ENCODE measurements around the gene RPS4Y2. TPM values are rescaled to one million over a fixed set of nuclear protein-coding genes. Genes with fewer than 3 reads are reported as not detected.

Gene RPS4Y2
- not detected for total RNA-seq
- long read RNA-seq, donor 1: 0 reads
- long read RNA-seq, donor 2: 0 reads

DNA sequence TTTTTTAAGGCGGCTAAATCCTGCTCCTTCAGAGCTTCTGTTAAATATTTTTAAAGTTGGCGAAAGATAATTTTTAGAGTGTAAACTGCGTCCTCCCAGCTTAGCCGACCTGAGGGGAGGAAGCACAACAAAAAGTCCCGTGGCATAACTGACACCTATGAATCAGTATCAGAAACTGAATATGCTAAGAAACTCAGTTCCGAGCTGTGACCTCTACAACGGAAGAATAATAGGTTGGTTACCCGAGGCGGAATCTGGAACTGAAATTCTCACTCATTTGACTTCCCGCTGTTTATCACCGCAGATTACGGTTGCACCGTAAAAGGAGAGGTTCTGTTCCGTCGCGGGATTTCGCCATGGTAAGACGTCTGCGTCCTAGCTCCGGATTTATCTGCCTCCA is at the start of gene RPS4Y2:
Gene RPS4Y2, plus strand, starts transcription at position 301 of the 400 bp plus-strand sequence. Its CDS starts 56 bp downstream, at position 357.
- intact Hi-C loops (cut with DNase I): no loop called here

DNA sequence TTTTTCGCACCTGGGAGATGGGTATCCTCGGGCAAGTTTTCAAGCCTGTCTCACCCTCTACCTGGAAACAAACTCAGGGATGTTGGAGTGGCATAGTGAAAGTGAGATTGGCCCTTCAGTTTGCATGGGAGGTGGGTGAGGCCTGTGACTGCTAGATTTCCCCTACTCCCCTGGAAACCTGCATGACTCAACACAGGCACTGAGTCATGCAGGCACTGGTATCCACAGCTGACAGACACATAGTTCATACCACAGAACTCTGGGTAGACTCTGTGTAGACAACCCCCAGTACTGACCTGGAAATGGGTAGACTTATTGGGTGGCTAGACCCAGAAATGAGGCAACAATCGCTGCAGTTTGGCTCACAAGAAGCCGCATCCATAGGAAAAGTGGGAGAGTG is 41.5 kb upstream of the RPS4Y2 start:
- DNase-seq (ENCODE audit: low spot score): no peak
- intact Hi-C loops (cut with DNase I): no loop called here

More for the DNA sequence above, at the start of gene RPS4Y2:
- DNase-seq (ENCODE audit: low spot score): no peak

DNA sequence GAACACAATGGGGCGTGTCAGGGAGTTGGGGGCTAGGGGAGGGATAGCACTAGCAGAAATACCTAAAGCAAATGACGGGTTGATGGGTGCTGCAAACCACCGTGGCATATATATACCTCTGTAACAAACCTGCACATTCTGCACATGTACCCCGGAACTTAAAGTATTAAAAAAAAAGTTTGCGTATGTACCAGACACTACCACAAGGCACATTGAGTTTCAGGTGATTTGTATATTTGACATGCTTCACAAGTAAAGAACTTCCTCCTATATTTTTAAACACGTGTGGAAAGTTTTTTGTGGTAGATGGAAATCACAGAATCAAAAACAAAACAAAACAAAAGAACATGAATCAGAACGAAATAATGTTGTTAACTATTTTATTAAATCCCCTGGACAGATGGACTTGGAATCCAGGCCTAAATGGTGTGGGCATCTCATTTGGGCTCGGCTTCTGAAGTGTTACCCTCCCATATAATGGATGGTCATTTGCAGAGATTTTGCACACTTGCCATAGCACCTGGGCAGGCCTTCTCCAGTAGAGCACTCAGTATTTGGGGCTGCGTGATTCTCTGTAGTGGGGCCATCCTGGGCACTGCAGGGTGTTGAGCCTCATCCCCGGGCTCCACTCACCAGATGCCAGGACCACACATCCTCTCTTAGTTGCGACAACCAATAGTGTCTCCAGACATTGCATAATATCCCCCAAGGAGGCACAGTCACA is 29.6 kb upstream of the RPS4Y2 start:
- no peak for DNase-seq (ENCODE audit: low spot score)
- intact Hi-C loops (cut with DNase I): no loop called here

DNA sequence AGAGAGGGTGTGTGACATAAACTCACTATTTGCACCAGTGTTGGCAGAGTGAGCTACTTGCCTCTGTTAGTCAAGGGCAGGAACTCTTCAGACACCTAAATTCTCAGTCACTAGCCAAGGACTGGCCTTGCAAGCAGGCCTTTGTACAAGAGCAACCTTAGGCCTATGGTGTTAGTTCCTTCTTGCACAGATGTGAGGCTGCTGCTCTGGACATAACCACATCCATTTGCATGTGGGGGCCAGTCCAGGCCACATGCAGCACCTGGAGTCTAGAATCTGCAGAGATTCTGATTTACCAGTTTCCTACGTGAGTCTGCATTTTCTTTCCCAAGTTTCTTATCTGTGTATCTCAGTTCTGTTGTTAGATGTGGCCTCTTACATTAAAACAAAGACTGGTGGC is 20.7 kb upstream of the RPS4Y2 start:
- DNase-seq (ENCODE audit: low spot score): no peak
- intact Hi-C loops (cut with DNase I): no loop called here

DNA sequence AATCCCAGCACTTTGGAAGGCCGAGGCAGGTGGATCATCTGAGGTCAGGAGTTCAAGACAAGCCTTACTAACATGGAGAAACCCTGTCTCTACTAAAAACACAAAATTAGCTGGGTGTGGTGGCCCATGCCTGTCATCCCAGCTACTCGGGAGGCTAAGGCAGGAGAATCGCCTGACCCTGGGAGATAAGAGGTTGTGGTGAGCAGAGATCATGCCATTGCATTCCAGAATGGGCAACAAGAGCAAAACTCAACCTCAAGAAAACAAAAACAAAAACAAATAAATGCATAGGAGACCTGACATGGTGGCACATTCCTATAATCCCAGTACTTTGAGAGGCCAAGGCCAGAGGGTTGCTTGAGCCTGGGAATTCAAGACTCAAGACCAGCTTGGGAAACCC is 16.1 kb upstream of the RPS4Y2 start:
- no peak for DNase-seq (ENCODE audit: low spot score)

DNA sequence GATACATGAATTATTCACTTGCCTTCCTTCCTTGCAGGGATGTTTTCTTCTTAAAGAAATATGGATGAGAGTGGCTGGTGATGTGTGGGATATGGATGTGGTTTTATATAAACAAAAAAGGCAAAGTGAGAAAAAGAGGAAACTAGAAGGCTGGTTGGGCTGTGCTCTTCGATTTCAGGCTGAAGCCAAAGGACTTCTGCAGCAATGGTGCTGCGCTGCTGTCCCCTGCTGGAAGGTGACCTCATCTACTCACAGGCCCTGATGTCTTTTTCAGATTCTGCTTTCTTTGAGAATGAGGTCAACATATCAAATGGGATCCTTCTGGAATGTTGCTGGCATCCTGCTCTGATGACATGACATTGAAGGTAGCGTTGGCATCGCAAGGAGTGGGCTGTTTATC is 15.3 kb upstream of the RPS4Y2 start:
- DNase-seq (ENCODE audit: low spot score): no peak
- intact Hi-C loops (cut with DNase I): no loop called here

More for the DNA sequence above, 16.1 kb upstream of the RPS4Y2 start:
- intact Hi-C loops (cut with DNase I): no loop called here

DNA sequence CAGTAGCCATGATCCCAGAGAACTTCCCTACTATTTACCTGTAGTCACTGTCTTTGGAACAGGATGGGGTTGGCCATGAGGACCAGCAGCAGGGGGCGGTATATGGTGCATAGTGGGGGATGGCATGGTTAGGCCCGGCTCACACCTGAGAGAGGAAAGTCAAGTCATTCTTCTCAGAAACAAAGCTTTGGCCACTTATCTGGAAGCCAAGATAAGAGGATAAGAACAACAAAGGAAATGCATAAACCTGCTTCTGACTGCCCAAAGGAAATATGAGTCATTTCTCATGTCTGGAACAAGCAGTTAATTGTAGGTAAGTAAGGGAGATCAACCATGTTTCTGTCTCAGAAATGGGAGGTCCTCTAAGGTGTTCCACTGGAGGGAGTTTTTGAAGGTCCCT is 10.8 kb upstream of the RPS4Y2 start:
- no peak for DNase-seq (ENCODE audit: low spot score)
- intact Hi-C loops (cut with DNase I): no loop called here

DNA sequence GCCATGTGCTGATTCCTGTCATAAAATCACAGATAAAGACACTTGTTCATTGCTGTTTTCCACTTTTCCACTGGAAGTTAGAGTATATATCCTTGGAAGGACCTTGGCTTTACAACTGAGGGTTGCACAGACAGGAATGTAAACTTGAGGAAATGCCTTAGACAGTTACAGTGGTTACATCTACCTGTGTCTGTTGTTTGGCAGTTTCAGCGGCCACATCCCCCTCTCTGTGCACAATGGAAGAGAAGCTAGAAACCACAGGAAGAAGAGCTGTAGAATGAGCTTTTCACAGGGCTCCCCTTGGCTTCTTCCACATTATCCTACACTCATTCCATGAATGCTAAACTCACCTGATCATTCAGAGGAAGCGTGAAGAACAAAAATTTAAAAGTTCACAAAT is 9.0 kb upstream of the RPS4Y2 start:
- intact Hi-C loops (cut with DNase I): no loop called here
- no peak for DNase-seq (ENCODE audit: low spot score)

DNA sequence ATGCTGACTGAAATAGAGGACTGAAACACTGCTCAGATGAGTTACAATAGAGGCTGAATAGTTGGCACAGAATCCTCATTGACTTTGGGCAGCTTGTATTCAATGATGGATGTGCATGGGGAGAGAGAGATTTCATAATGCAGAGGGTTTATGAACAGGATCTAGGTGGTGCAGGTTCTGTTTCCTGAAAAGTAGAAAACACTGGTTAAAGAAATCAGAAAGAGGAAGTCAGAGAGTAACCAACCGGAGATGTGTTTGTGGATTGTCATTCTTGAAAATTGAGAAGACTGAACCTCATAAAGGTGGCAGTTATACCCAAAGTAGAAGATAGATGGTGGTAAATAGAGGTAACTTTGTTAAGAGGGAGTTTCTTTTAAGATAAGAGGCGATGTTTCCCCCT is 8.0 kb downstream of the RPS4Y2 start:
- intact Hi-C loops (cut with DNase I): no loop called here
- DNase-seq (ENCODE audit: low spot score): no peak

DNA sequence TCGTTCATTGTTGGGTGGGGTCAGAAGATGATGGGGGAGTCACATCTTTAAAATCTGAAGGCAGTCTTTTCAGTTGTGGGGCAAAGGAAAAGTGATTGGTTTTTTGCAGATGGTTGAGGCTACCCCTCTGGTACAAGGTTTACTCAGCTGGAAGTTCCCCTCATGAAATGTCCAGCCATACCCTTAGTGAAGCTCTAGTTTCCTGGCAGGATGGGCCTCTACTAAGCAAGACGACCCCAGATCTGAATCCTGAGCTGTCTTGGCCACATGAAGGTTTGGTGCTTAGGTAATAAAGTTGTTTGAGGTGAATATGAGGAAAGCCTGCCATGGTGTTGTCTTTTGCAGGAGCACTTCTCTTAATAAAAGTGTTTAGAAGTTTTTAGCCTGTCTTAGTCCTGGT is 9.2 kb downstream of the RPS4Y2 start:
- intact Hi-C loops (cut with DNase I): no loop called here
- DNase-seq (ENCODE audit: low spot score): no peak

DNA sequence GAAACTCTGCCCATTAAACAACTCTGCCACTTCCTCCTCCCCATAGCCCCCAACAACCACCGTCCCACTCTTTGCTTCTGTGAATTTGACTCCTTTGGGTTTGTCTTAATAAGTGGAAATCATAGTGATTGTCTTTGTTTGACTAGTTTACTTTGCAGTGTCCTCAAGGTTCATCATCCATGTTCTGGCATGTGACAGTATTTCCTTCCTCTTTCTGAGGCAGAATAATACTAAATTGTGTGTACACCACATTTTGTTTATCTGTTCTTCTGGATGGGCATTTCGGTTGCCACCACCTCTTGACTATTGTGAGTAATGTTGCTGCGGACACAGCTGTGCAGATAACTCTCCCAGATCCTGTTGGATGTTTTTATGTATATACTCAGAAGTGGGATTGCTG is 14.8 kb downstream of the RPS4Y2 start:
- no peak for DNase-seq (ENCODE audit: low spot score)
- intact Hi-C loops (cut with DNase I): no loop called here

DNA sequence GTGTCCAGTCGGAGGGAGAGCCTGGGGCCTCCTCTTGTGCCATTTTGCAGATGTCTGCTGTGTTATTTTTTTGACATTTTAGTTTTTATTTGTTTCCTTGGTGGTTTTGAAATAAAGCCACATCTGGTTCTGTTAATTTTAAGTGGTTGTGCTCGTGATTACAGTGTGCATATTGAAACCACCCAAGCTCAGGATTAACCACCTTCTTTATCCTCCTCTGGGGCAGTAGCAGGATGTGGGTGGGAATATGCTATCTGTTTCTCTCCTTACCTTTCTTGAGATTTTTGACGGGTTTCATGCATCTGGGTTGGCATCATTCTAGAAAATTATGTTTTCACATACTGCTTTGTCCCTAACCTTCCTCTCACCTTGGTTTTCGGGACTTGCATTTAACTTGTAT is 20.2 kb downstream of the RPS4Y2 start:
- intact Hi-C loops (cut with DNase I): no loop called here
- no peak for DNase-seq (ENCODE audit: low spot score)

DNA sequence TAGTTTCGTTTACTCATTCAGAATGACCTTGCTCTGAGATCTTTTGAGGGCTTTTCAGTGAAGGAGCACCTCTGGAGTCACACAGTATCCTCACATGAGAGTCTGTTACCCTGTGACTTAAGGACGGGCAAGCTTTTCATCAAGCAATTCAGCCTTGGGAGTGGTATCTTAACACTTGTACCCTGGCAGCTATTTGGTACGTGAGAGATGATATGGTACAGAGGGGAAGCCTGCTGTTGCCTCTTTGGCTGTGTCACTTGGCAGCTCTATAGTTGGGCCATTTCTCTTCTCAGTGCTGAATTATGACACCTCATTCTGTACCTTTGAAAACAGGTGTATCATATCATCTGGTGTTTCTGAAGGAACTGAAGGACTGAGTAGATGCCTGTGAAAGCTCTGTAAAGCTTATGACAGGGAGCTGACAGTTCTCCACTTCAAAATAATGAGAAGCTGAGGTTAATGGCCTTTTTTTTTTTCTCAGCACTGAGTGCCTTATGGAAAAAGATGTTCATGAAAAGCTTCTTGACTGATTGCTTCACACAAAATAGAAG is 24.3 kb downstream of the RPS4Y2 start:
- no peak for DNase-seq (ENCODE audit: low spot score)
- intact Hi-C loops (cut with DNase I): no loop called here

DNA sequence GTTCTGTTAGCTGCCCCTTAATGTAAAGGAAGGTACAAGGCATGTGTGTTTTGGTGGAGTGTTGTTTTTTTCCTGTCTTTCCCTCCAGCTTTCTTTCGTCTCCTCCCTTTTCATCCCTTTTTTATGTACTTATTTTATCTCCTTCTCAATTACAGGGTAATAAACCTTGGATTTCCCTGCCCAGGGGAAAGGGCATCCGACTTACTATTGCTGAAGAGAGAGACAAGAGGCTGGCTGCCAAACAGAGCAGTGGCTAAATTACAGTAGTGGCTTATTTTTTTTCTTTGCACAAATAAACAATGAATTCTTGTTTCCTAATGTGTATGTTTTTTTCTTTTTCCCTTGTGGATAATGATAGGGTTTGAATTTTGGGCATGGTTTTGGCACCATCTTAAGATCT is 24.9 kb downstream of the RPS4Y2 start:
- intact Hi-C loops (cut with DNase I): no loop called here
- no peak for DNase-seq (ENCODE audit: low spot score)

DNA sequence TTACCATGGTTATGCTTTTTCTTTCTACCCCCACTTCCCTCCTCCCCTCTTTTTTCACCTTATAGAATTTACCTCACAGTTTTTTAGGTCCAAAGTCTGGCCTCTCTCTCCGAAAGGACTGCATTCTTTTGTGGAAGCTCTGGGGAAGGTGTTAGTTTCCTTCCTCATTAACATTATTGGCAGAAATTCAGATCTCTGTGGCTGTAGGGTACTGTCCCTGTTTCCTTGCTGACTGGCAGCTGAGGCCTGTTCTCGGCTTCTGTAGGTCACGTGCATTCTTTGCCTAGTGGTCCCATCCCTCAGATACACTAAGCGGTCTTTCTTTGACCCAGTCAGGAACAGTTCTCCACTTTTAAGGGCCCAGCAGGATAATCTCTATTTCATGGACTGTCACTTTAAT is 25.5 kb downstream of the RPS4Y2 start:
- intact Hi-C loops (cut with DNase I): no loop called here
- no peak for DNase-seq (ENCODE audit: low spot score)

DNA sequence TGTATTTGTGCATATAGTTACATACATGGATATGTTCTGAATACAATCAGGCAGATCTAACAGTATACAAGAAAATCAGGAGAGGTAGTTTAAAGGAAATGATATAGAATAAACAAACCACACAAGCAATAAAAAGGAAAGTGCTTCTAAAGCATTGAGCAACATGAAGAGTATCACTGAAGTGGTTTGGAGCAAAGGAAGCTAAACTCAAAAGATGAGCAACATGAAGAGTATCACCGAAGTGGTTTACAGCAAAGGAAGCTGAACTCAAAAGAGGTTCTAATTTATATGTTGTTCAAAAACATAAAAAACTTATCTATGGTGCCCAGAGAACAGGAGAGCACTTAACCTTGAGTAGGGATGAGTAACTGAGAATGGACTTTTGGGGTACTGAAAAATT is 29.1 kb downstream of the RPS4Y2 start:
- no peak for DNase-seq (ENCODE audit: low spot score)
- intact Hi-C loops (cut with DNase I): no loop called here

DNA sequence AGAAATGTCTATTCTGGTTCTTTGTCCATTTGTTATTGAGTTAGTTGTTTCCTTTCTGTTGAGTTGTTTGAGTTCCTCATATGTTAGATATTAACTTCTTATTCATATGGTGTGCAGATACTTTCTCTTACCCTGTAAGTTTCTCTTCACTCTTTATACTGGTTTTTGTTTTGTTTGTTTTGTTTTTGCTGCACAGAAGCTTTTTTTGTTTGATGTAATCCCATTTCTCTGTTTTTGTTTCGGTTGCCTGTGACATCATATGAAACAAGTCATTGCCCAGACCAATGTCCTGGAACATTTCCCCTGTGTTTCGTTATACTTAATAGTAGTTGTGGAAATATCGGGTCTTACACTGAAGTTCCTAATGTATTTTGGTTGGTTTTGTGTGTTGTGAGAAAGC is 31.2 kb downstream of the RPS4Y2 start:
- DNase-seq (ENCODE audit: low spot score): no peak
- intact Hi-C loops (cut with DNase I): no loop called here

DNA sequence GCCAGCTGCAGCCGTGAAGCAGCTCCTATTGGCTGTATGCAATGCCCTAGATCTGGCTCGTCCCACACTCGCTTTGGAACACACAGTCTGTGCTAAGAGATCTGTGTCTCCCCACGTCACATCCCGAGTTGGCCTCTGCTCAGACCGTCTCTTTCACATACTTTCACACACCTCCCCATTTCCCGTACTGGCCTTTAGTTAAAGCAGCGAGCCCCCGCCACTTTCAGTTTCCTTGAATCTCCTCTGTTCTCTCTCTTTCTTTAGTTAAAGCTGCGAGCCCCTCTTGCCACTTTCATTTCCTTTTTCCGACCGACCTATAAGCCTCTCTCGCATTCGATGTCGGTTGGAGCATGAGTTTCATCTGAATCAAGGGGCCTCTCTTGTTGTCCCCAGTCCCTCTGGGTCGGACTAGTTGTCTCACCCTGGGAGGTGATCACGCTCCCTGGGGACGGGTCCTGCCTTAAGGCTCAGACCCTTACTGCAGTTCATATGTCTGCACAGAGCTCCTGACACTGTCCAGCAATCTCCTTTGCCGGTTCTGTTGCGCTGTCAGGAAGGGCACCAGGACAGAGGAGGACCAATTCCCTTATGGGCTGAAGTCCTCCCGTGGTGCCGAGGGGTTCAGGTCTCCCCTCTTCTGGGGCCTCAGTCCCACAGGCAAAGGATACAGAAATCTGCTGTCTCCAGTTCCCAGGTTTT is 42.6 kb downstream of the RPS4Y2 start:
- intact Hi-C loops (cut with DNase I): no loop called here
- DNase-seq (ENCODE audit: low spot score): no peak

DNA sequence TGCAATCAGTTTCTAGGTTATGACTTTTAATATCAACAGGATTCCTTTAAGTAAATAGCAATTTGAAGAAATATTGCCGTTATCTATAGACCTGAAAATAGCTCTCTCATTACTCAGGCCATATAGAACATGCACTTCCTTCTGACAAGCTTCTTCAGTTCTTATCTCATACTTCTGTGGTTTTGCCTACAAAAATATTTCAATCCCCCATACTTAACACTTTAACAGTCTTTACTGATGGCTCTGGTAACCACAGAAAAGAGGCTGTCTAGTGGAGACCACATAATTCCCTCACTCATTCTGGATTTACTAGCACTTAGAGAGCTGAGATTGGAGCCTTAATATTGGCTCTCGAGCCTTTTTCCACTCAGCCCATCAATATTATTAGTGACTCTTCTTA is 46.8 kb downstream of the RPS4Y2 start:
- intact Hi-C loops (cut with DNase I): no loop called here
- no peak for DNase-seq (ENCODE audit: low spot score)

DNA sequence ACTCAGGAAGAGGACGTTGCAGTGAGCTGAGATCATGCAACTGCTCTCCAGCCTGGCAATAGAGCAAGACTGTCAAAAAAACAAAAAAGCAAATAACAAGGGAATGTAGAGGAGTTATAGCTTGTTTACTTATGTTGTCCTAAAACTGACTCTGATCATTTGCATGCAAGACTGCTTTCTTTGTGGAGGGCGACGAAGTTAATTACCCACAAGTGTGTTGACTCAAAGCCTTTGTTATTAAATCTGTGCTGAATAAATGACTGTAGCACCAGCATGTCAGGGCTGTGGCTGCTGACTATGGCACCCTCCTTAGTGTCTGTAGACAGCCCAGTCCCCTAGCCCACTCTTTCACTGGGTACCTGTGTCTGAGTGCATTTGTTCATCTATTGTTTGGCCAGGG is 50.3 kb downstream of the RPS4Y2 start:
- intact Hi-C loops (cut with DNase I): no loop called here
- no peak for DNase-seq (ENCODE audit: low spot score)

DNA sequence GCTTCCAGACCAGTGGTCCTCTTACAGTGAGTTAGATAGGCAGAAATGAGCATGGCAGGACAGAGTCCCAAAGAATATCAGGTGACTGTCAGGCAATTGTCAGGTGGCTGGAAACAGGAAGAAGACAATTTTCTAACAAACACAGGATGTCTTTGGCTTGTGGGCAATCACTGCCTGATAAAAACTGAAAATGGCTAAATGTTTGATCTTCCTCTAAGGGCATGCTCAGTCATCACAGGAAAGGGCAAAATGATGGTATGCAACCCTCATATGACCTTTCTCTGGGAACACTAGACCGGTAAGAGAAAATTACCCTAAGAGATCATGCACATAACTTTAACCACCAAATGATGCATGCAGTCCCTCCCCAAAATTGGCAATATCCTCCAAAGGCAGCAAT is 57.6 kb downstream of the RPS4Y2 start:
- intact Hi-C loops (cut with DNase I): no loop called here
- no peak for DNase-seq (ENCODE audit: low spot score)
